Stimulated activated CD4-positive, alpha-beta T cell treated with anti-CD3 and anti-CD28 coated beads, Interleukin-2, amount 100 ng/mL, for 4 hours (primary cell): Measurements from ENCODE around the gene TELO2.

Experiments
- DNase-seq: peaks from one replicate; pipeline ENCODE4 v3.0.0-alpha.2; 2020; ENCODE audit warnings: low read depth

The TELO2 gene

DNA sequence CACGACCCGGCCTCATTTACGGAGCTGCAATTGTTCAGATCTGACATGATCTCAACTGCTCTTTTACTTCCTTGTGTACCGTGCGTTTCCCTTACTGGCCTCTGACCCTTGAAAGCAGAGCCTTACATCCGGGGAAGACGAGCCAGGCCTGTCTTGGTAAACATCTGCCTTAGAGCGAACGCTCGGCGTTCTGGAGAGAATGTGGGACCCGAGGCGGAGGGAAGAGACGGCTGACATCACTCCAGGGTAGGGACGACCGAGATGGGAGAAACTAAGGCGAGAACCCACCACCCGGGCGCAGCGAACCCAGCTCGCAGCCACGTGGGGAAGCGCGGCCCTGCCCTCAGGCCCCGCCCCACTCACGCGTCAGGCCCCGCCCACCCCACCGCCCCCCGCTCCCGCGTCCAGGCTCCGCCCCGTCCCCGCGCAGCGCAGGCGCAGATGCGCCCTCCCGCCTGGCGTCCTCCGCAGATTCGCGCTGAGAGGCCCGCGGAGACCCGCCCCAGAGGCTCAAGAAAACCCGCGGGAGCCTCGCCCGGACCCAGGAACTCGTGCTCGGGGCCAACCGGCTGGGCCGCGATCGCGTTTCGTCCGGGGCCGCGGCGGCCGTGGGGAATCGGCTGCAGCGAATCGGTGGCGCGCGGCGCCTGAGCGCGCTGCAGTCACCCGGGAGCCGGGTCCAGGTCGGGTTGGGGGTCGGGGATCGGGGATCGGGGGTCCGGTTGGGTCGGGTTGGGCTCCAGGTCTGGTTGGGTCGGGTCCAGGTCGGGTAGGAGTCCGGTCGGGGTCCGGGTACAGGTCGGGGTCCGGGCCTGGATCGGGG, at the start of gene TELO2:
Gene TELO2 (plus strand): TSS at position 438 of the 823 bp plus-strand sequence. CDS start 922 bp downstream, outside the sequence.
- peak; percentile 80 for DNase-seq

DNA sequence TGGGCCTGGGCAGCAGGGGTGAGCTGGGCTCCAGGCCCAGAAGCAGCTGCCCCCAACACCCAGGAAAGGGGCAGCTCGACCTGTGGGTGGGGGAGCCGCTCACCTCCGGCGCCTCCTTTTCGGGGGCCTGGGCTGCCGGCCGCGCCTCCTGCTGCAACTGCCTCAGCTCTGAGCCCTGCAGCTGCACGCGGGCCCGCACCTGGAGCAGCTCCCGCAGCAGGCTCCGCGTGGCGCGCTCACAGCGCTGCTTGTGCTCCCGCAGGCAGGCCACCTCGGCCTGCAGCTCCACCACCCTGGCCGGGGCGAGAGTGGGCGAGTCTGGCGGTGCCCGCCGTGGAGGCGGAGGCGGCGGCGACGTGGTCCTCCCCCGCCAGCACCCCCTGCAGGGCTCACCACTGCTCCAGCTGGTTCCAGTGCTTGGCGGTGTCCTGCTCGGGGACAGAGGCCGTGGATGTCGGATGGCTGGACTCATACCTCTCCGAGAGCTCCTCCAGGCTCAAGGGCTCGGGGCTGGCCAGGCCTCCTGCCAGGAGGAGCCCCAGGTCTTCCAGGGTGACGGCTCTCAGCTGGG, 49.7 kb upstream of the TELO2 start:
- DNase-seq: no peak

DNA sequence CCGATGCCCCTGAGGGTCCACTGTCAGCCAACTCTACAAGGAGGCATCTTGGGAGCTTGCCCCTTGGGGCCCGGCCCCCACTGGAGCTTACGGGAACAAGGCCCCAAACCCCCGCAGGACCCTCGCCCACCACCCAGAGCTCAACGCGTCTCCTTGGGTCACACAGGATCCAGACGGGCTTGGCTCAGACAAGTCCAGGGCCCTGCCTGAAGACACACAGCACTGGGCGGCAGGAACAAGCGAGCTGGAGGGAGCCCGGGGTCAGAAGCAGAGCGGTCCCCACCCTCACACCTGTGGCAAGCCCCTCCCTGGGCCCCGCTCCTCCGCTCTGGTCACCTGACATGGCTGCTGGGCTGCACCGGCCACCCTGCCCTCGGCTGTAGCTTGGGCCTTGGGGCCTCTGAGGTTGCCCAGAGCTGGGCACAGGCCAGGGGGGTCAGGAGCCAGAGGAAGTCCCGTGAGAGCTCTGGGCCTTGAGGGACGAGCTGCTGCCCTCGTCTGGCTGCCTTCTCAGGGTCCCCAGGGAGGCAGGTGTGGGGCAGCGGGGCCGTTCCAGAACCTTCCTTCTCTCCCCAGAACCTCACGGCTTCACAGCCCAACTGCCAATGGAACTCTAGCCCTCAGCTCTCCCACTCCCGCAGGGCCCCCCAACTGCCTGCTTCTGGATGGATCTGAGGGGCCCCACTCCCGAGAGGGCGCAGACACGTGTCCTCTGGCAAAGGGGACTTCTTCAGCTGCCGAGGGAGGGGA, 49.0 kb upstream of the TELO2 start, which contains the start of gene CCDC154:
Gene CCDC154 (minus strand): TSS at position 577 of the 750 bp plus-strand sequence. CDS start 234 bp downstream, at position 343.
- no peak for DNase-seq

DNA sequence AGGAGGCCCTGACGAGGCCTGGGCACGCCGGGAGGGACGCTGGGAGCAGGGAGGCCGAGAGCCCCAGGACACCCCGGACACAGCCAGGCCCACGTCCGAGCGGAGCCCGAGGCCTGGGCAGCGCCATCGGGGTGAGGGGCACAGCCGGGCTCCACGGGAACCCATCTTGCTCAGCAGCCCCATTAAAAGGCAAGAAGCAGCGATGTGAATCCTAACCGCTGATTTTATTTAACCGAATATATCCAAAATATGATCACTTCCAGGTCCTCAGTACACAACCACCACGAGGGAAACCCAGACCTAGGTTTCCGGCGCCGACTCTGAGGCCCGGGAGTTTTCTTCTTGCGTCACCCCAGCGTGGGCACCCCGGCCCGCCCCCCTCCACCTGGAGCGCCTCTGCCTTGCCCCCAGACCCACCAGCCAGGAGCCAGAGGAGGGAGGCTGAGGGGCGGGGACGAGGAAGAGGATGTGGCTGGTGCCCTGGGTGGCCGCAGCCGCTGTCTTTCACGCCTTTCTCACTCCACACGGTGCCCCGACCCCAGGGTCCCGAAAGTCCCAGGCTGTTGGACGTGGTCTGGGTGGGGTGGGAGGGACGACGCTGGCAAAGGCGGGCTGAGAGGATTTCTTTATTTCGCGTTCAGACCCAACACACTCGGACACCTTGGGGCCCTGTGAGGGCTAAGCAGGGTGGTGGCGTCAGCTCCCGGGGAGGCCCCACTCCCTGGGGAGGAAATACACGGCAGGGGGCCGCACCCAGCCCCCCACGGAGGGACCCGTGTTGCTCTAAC, 48.2 kb upstream of the TELO2 start:
- DNase-seq: no peak

DNA sequence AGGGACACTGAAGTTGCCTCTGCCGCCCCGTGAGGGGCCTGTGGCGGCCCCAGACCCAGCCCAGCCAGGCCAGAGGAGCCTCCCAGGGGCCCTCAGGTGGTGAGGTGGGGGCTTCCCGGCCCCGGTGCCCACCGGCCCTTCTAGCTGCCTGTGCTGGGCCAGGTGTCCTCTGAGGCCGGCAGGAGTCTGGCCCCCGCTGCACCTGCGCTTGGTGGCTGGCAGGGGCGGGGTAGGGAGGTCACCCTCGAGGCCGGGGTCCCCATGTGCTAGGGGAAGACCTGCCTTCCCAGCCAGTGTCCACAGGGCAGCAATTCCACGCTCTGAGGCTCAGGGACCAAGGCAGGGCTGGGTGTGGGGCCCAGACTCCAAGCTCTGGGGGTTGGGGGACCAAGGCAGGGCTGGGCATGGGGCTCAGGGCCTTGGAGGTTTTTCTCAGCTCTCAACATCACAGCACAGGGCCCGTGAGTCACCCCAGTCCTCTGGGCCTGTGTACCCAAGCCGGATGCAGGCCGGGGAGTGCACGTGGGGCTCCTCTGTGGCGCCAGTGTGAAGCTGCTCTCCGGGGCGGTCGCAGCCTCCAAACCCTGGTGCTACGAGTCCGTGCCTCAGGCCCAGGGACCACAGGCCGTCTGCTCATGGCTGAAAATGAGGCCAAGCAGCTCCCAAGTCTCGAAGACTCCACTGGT, 47.5 kb upstream of the TELO2 start:
- no peak for DNase-seq

- no peak for DNase-seq
Observed at GRCh38 chr16:1446296-1447080, 46.7 kb upstream of the TELO2 start.

DNA sequence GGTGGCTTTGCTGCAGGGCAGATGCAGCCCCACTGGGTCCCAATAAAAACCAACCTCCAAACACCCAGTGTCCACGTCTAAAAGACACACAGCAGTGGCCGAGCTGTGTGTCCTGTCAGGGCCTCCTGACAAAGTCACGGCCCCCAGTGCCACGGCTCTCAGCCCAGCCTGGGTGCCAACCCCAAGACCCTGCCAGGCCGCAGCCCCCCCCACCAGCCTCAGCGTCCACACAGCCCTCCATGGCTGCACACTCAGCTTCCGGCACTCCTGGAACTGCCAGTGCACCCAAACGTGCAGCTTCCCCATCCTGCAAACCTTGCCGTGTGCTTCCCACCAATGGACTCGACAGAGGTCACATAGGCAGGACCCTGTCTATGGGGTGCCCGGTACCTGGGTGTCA, 45.2 kb upstream of the TELO2 start:
- DNase-seq: no peak

GRCh38 chr16:1448536-1449116, 44.5 kb upstream of the TELO2 start:
- DNase-seq: no peak

GRCh38 chr16:1449201-1449788, 43.9 kb upstream of the TELO2 start:
- no peak for DNase-seq

GRCh38 chr16:1450218-1450617, 42.9 kb upstream of the TELO2 start:
- no peak for DNase-seq

DNA sequence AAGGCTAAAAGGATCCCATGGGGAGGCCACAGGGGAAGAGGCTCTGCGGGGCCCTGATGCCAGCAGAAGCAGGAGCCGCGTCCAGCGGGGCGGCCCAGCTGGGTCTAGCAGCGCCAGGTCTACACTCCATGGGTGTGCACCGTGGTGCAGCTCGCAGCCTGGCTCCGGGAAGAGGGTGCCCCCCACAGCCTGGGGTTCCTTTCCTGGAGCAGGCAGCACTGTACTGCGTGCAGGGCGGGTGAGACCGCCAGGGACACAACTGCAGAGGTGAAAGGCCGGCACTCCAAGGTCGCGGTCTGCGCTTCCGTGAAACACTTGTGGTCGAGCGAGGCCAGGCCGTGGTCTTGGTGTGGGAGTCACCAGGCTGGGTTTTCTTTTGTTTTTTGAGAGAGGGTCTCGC, 42.3 kb upstream of the TELO2 start:
- DNase-seq: no peak

- DNase-seq: no peak
Observed at GRCh38 chr16:1451702-1452392, 41.3 kb upstream of the TELO2 start.

- DNase-seq: no peak
Observed at GRCh38 chr16:1452530-1452929, 40.6 kb upstream of the TELO2 start.

GRCh38 chr16:1453316-1453715, 39.8 kb upstream of the TELO2 start:
- DNase-seq: no peak

GRCh38 chr16:1454561-1454960, 38.6 kb upstream of the TELO2 start:
- DNase-seq: no peak

GRCh38 chr16:1455190-1456171, 37.7 kb upstream of the TELO2 start:
- DNase-seq: no peak

- no peak for DNase-seq
Observed at GRCh38 chr16:1456951-1457350, 36.2 kb upstream of the TELO2 start.
